Adipose tissue (tissue), 3 donors: ENCODE measurements around the gene SEMA3A. TPM values are rescaled to one million over a fixed set of nuclear protein-coding genes. Genes with fewer than 3 reads are reported as not detected.
"Not testable (repeated sequence)": the region's sequence is repeated elsewhere in the genome, so short reads cannot be mapped to it uniquely, and the experiment has no call there.

ENCODE experiments used
- H3K27ac ChIP-seq: one replicate; pipeline ENCODE4 v1.5.1; 2013; ENCODE audit warnings: low read depth, low read length
- WGBS, 3 donors: extraction: QIAGEN DNeasy Blood & Tissue Kit; methylation state at CpG; one replicate each; pipeline ENCODE4 v1.1.7; 2013; 5-methylcytosine and 5-hydroxymethylcytosine counted together
- polyA plus RNA-seq, 3 donors: library from polyadenylated mRNA; stranded (reverse); fragments of 200-250 nt; gene quantifications; one replicate each; pipeline ENCODE4 v1.2.3, GENCODE V29; 2013
- donor health status: healthy with polysubstance abuse.
- donor health status: Bipolar disorder and iron deficiency.
- donor health status: healthy.

Gene SEMA3A
- polyA plus RNA-seq, 3 donors, result 0.23 to 2.9 (median 1.1) TPM

DNA sequence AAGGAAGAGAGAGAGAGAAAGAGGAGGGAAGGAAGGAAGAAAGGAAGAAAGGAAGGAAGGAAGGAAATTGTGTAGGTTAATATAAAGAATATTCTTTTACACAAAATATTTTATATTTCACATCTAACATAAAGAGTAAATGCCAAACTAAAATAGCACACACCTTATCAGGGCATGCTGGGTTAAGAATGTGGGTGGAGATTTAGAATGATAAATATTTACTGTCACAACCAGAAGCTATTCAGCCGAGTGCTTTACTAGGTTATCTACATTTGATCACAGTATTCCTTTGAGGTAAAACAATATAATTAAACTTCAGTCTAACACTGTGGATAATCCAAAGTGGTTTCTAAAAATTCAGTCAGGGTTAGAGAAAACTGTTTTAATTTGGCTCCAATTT lies 103.3 kb downstream of the SEMA3A start:
- H3K27ac ChIP-seq, result no peak overlapping the region
- 31 to 56% (median 51%) methylated on average over 1 of the region's 1 CpG for WGBS, 3 donors

- WGBS, 3 donors, result 48 to 80% (median 75%) methylated on average over 1 of the region's 1 CpG
These were observed 105.8 kb downstream of the SEMA3A start for GRCh38 chr7:84088802-84089201.

DNA sequence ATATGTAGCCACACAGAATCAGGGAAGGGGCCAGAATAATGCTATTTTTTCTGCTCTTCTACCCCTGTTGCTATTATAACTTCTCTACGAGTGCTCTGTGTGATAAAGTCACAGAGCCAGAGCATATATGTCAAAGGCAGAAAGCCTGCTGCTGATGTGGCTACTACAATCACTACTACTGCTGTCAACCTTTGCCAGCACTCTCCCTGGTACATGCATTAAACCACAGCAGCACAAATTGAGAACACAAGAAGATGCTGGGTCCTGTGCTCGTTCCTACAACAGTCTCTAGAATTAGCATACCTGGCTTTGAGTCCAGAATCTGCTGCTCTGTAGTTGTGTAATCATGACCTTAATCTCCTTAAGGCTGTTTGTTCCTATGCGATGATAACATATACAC lies 108.6 kb downstream of the SEMA3A start:
- 80 to 89% (median 87%) methylated on average over 3 of the region's 3 CpGs for WGBS, 3 donors
- H3K27ac ChIP-seq, result no peak overlapping the region

More at GRCh38 chr7:84088802-84089201, 105.8 kb downstream of the SEMA3A start:
- H3K27ac ChIP-seq, result no peak overlapping the region

DNA sequence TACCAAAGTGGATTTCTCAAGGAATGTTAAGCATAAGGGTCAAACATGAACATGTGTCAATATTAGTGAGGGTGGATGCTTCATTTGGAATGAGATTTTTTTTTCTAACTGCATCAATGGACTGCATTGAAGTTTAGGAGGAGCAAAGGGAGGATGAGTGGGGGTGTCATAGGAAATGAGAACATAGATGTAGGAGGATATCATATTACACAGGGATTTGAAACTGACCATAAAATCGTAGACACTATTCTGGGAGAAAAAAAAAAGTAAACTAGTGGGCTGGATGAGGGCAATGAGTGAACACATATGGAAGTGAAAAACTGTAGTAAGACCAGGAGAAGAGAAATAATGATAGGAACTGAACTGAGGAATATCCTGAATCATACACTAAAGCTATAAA lies 109.4 kb downstream of the SEMA3A start:
- 14 to 26% (median 24%) methylated on average over 1 of the region's 1 CpG for WGBS, 3 donors
- H3K27ac ChIP-seq, result no peak overlapping the region

DNA sequence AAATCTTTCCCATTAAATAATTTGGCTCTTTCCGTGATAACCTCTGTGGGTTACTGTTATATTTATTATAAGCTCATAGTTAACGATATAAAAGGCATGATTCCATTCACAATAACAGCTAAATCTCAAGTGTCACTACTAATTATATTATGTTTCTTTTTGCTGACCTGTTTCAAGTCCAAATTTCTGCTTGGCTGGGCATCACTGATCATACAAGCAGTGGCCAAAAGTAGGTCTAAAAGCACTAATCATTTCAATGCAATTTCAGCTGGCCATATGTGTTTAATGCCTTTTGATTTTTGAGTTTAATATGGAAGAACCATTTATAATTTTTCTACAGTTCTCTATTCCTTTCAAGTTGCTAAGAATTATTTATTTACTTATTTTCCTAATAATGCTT lies 110.7 kb downstream of the SEMA3A start:
- no peak overlapping the region for H3K27ac ChIP-seq
- WGBS, 3 donors, result 82 to 85% (median 84%) methylated on average over 2 of the region's 2 CpGs

GRCh38 chr7:84081973-84082522 lies 112.5 kb downstream of the SEMA3A start:
- WGBS, 3 donors, result 59 to 75% (median 63%) methylated on average over 3 of the region's 3 CpGs
- H3K27ac ChIP-seq, result no peak overlapping the region

DNA sequence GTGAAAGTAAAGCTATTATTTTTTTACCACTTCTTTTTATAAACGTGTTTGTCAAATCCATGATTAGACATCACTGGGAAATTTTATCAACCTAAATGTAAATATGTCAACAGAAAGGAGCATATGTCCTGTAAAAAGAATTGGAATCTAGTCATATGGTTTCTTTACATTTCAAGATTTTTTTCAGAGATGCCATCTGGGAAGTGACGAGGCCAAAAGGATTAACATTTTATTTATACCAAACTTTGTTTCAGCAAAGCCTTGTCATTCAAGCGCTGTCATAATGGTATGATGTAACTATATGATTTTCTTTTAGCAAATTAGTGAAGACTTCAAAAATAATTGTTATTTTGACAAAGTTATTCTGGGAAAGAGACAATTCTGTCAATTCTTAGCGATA lies 117.3 kb downstream of the SEMA3A start:
- 85 to 94% (median 91%) methylated on average over 4 of the region's 4 CpGs for WGBS, 3 donors
- no peak overlapping the region for H3K27ac ChIP-seq

DNA sequence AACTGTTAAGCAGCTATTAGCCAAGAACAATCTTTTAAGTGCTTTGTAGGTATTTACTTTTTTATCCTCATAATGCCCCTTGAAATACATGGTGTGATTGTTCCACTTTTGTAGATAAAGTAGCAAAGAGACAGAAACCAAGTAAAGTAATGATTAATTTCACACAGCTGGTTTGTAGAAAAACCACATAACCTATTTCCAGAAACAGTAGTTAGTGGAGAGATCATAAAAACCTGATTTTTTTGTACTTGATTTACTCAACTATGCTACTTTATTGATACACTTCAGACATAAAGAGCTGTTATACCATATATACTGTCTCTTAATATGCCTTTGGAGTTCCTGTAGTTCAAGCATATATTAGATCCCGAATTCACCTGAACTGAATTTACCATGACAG lies 118.4 kb downstream of the SEMA3A start:
- no peak overlapping the region for H3K27ac ChIP-seq
- 89 to 98% (median 94%) methylated on average over 1 of the region's 1 CpG for WGBS, 3 donors

GRCh38 chr7:84073186-84073875 lies 121.3 kb downstream of the SEMA3A start:
- WGBS, 3 donors, result 53 to 59% (median 53%) methylated on average over 3 of the region's 3 CpGs
- H3K27ac ChIP-seq, result no peak overlapping the region

GRCh38 chr7:84070770-84071169 lies 123.8 kb downstream of the SEMA3A start:
- WGBS, 3 donors, result 64 to 84% (median 74%) methylated on average over 2 of the region's 2 CpGs
- H3K27ac ChIP-seq, result no peak overlapping the region

GRCh38 chr7:84069999-84070500 lies 124.5 kb downstream of the SEMA3A start:
- whole genome bisulfite sequencing, 3 donors, result 42 to 66% (median 56%) methylated on average over 2 of the region's 2 CpGs

DNA sequence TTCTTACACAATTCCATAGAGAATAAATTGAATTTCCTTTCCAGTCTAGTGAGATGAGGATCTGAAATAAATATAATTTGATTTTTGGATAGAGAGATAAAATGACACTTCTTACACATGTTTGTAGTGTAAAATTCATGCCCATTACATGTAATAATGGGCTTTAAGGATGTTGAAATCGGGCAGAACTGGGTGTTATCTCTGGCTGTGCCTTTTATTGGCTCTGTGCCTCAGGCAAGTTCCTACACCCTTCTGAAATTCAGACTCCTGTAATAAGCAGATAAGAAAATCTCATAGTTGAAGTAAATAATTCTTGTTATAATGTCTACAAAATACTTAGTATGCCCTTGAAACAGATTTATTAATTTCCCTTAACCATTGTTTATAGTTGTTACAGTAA lies 125.6 kb downstream of the SEMA3A start:
- 11 to 42% (median 25%) methylated on average over 1 of the region's 1 CpG for WGBS, 3 donors
- no peak overlapping the region for H3K27ac ChIP-seq

More at GRCh38 chr7:84069999-84070500, 124.5 kb downstream of the SEMA3A start:
- no peak overlapping the region for H3K27ac ChIP-seq

DNA sequence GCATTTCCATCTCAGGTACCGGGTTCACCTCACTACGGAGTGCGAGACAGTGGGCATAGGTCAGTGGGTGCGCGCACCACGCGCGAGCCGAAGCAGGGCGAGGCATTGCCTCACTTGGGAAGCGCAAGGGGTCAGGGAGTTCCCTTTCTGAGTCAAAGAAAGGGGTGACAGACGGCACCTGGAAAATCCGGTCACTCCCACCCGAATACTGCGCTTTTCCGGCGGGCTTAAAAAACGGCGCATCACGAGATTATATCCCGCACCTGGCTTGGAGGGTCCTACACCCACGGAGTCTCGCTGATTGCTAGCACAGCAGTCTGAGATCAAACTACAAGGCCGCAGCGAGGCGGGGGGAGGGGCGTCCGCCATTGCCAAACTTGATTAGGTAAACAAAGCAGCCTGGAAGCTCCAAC lies 132.1 kb downstream of the SEMA3A start:
- not testable (repeated sequence) for H3K27ac ChIP-seq
- 95 to 97% (median 97%) methylated on average over 17 to 28 of the region's 28 CpGs for WGBS, 3 donors

DNA sequence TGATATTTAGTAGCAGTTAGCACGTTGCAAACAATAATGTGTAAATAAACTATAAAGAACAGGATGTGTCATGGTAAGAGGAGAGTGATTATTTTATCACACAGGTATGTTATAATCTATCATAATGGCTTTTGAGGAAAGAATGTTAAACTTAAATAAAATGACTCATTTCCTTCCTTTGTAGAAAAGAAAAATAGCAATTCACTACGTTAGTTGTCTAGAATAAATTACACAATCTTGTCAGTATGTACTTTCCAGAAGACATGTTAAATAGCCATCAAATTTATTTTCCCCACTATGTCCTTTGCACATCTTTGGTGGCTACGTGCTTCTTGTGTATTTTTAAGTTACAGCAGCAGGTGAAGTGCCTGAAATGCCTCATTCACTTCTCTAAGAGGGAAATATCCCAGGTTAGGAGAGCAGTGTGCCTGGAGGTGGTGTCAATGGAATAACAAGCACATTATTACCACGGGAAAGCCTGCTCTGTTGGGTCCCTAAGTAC lies 133.8 kb downstream of the SEMA3A start:
- WGBS, 3 donors, result 40 to 51% (median 46%) methylated on average over 4 of the region's 4 CpGs
- no peak overlapping the region for H3K27ac ChIP-seq

DNA sequence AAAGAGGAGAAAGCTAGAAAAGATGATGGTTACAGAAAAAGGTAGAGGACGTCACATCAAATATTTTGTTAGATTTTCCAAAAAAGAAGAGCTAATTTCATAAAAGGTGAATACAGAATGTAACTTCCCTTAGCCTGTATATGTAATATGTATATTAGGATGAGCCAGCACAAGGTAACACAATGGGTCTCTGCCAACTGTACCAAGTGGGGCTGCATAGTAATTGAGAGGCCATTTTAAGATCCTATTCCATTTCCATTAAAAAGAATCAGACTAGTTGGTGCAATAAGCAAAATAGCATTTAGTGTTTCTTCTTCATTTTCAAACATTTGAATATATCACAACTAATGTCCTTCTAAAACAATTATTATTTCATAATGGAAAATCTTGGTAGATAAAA lies 134.6 kb downstream of the SEMA3A start:
- no peak overlapping the region for H3K27ac ChIP-seq
- WGBS, 3 donors, result 89 to 95% (median 92%) methylated on average over 1 of the region's 1 CpG

DNA sequence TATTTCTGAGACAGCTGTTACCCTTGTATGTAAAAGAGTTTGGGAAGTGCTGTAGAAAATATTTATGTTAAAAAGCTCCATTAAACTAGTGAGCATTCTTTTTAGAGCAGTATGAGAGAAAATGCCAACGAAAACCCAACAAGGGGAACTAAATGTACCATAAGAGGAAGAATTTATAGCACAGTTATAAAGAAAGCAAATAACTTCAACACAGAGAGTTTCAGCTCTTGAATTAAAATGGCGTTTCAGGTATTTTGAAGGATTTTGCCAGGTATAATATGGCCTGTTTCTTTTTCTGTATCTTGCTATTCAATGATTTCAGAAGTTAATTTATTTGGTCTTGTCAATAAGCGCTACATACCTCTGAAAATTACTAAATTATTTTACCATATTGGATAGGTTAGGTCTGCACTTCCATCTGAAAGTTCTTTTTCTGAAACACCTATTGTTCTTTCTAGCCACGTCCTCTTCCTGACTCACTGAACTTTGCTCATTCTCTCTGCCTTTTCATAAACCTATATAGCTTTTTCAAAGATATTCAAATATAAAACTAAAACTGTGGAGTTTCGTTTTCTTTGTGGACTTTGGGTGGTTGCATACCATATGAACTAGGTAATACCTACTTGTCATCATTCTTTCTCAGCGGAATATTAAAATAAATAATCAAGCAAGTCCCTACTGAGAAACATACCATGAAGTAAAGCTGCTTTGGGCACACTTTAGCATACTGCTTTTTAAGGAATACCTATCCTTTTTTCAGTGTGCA lies 136.1 kb downstream of the SEMA3A start:
- WGBS, 3 donors, result 70 to 76% (median 73%) methylated on average over 6 of the region's 6 CpGs
- no peak overlapping the region for H3K27ac ChIP-seq

DNA sequence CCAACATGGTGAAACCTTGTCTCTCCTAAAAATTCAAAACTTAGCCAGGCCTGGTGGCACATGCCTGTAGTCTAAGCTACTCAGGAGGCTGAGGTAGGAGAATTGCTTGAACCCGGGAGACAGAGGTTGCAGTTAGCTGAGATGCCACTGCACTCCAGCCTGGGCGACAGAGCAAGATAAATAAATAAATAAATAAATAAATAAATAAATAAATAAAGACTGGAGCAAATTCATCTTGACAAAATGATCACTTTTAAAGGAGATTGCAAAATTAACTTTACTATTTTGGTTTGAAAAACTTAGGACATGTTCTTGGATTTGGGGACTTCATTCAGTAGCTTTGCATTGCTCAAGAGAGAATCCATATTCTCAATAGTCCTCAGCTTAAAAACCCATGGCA lies 137.0 kb downstream of the SEMA3A start:
- no peak overlapping the region for H3K27ac ChIP-seq
- 89 to 98% (median 95%) methylated on average over 2 of the region's 2 CpGs for WGBS, 3 donors

- 82 to 93% (median 89%) methylated on average over 2 of the region's 2 CpGs for WGBS, 3 donors
- H3K27ac ChIP-seq, result no peak overlapping the region
These were observed 138.5 kb downstream of the SEMA3A start for GRCh38 chr7:84055904-84056605.

- WGBS, 3 donors, result 86 to 98% (median 87%) methylated on average over 18 to 23 of the region's 23 CpGs
- H3K27ac ChIP-seq, result not testable (repeated sequence)
These were observed 139.4 kb downstream of the SEMA3A start for GRCh38 chr7:84055199-84055598.
